K562 (cell line): ENCODE measurements around the gene LEPROT. TPM values are rescaled to one million over a fixed set of nuclear protein-coding genes. Genes with fewer than 3 reads are reported as not detected.

Source experiments
- CBFB ChIP-seq: sonication (generic); formaldehyde crosslinking; IDR thresholded peaks from 2 replicates; pipeline ENCODE4 v1.4.0; 2020; ENCODE audit warnings: mild to moderate bottlenecking, missing genetic modification reagents
- HDAC8 ChIP-seq: fragments of 450-650 bp; IDR thresholded peaks from 2 replicates; pipeline ENCODE4 v1.6.1; 2016; ENCODE audit warnings: mild to moderate bottlenecking, missing genetic modification characterization, moderate library complexity, missing compliant biosample characterization
- HINFP ChIP-seq: fragments of 450-650 bp; conservative IDR thresholded peaks from 2 replicates; pipeline ENCODE4 v1.6.1; 2016; ENCODE audit warnings: missing genetic modification characterization, low read depth, mild to moderate bottlenecking, control low read depth, missing compliant biosample characterization
- JUNB ChIP-seq: fragments of 450-650 bp; formaldehyde crosslinking; conservative IDR thresholded peaks from 2 replicates; pipeline ENCODE4 v1.4.0; 2020; ENCODE audit warnings: mild to moderate bottlenecking
- KAT2B ChIP-seq: IDR thresholded peaks from one replicate; pipeline ENCODE4 v1.6.1; 2012; ENCODE audit warnings: low read depth, mild to moderate bottlenecking, control low read depth, inconsistent platforms, low read length, moderate library complexity
- LCOR ChIP-seq: sonication (generic); formaldehyde crosslinking; IDR thresholded peaks from 2 replicates; pipeline ENCODE4 v1.8.0; 2022; ENCODE audit warnings: mild to moderate bottlenecking, missing genetic modification reagents
- MBD1 ChIP-seq: fragments of 250-450 bp; sonication (Bioruptor Pico); IDR thresholded peaks from 2 replicates; pipeline ENCODE4 v1.8.0; 2022; ENCODE audit warnings: inconsistent platforms
- MTA3 ChIP-seq: fragments of 450-650 bp; formaldehyde crosslinking; IDR thresholded peaks from 2 replicates; pipeline ENCODE4 v1.6.1; 2017; ENCODE audit warnings: mild to moderate bottlenecking, borderline replicate concordance
- MYBL2 ChIP-seq, 2 experiments: fragments of 450-650 bp in 1 of 2; sonication (generic) in 1 of 2; formaldehyde crosslinking in 1 of 2; IDR thresholded peaks; 2 replicates each; pipeline versions ENCODE4 v1.6.1 to v1.8.1; 2017 to 2022; ENCODE audit warnings: borderline replicate concordance in 1 of 2, inconsistent platforms in 1 of 2, low read depth in 1 of 2, mild to moderate bottlenecking in 1 of 2, missing genetic modification reagents in 1 of 2, moderate library complexity in 1 of 2
- NRF1 ChIP-seq, 2 experiments: fragments of 450-650 bp; IDR thresholded peaks in 1 of 2; conservative IDR thresholded peaks in 1 of 2; 2 replicates each; pipeline ENCODE4 v1.6.1; 2014; ENCODE audit warnings: mild to moderate bottlenecking in 2 of 2
- PHF8 ChIP-seq: fragments of 200-600 bp; sonication (generic); IDR thresholded peaks from 2 replicates; pipeline ENCODE4 v1.6.1; 2012; ENCODE audit warnings: mixed run types, mild to moderate bottlenecking, inconsistent platforms, low read length, moderate library complexity, borderline replicate concordance
- RAD51 ChIP-seq: fragments of 450-650 bp; IDR thresholded peaks from 2 replicates; pipeline ENCODE4 v1.7.1; 2016; ENCODE audit warnings: low read depth, mild to moderate bottlenecking, borderline replicate concordance
- RB1 ChIP-seq: fragments of 450-650 bp; IDR thresholded peaks from 2 replicates; pipeline ENCODE4 v1.6.1; 2017; ENCODE audit warnings: low read depth, mild to moderate bottlenecking
- RBBP5 ChIP-seq: fragments of 200-600 bp; sonication (generic); IDR thresholded peaks from 2 replicates; pipeline ENCODE4 v1.6.1; 2012; ENCODE audit warnings: borderline replicate concordance, mild to moderate bottlenecking, low read length, control low read depth, inconsistent platforms; ENCODE audit not compliant: insufficient read depth, poor library complexity, severe bottlenecking
- SMARCA4 ChIP-seq: fragments of 450-650 bp; IDR thresholded peaks from 2 replicates; pipeline ENCODE4 v1.6.1; 2016
- STAG1 ChIP-seq: sonication (generic); formaldehyde crosslinking; IDR thresholded peaks from 2 replicates; pipeline ENCODE4 v1.5.0; 2020; ENCODE audit warnings: missing genetic modification reagents, borderline replicate concordance
- YBX1 ChIP-seq: fragments of 450-650 bp; IDR thresholded peaks from 2 replicates; pipeline ENCODE4 v1.7.1; 2016; ENCODE audit warnings: mild to moderate bottlenecking
- ZBTB11 ChIP-seq, 3 experiments: fragments of 200-800 bp in 1 of 3; fragments of 250-450 bp in 1 of 3; fragments of 450-650 bp in 1 of 3; sonication (Bioruptor Pico) in 1 of 3; sonication (Bioruptor generic) in 1 of 3; formaldehyde crosslinking in 1 of 3; IDR thresholded peaks; 2 replicates each; pipeline versions ENCODE4 v1.6.1 to v1.8.0; 2016 to 2022; ENCODE audit warnings: mild to moderate bottlenecking in 2 of 3, missing genetic modification characterization in 2 of 3, missing compliant biosample characterization in 1 of 3, moderate library complexity in 1 of 3
- ZFP30 ChIP-seq: fragments of 250-450 bp; sonication (Bioruptor Pico); IDR thresholded peaks from 2 replicates; pipeline ENCODE4 v1.8.0; 2022; ENCODE audit warnings: moderate library complexity, mild to moderate bottlenecking, inconsistent platforms, borderline replicate concordance
- ZNF253 ChIP-seq: fragments of 250-450 bp; sonication (Bioruptor Pico); conservative IDR thresholded peaks from 2 replicates; pipeline ENCODE4 v1.6.1; 2021; ENCODE audit warnings: mild to moderate bottlenecking
- polyA plus RNA-seq, 8 experiments: library from polyadenylated mRNA; depleted of rRNA in 4 of 8; stranded (reverse) in 5 of 8; unstranded in 3 of 8; fragments of >200 nt; fragmentation: Nextera tagmentation in 2 of 8; fragmentation: Illumina TruSeq in 1 of 8; extraction: Ambion mirVana in 2 of 8; extraction: Trizol in 1 of 8; gene quantifications; 2 replicates each; pipeline versions ENCODE4 v1.2.1 to v1.2.3, GENCODE V29; 2011 to 2014; ENCODE audit warnings: inconsistent platforms in 1 of 8, missing spikeins in 1 of 8
- total RNA-seq, 7 experiments: library from RNA; depleted of rRNA in 6 of 7; stranded (reverse); fragments of >200 nt in 6 of 7; fragmentation: Illumina TruSeq in 2 of 7; extraction: Trizol in 2 of 7; gene quantifications; 2 replicates each; pipeline versions ENCODE4 v1.2.1 to v1.2.3, GENCODE V29; 2011 to 2021; ENCODE audit warnings: low replicate concordance in 1 of 7

Gene LEPROT
- total and polyA plus RNA-seq, 9 of the 15 experiments (the other 6 are each of a cell fraction or from before 2014, with no cell fraction given): 28.1 to 97.5 (median 45.8) TPM

- TF ChIP-seq MYBL2 (IDR thresholded peaks at IDR 0.05; ENCODE audit: low read depth) (no peak), MYBL2 (CRISPR knock-in tag; IDR thresholded peaks at IDR 0.05; ENCODE audit: borderline replicate concordance) (no peak), NRF1 (conservative IDR thresholded peaks at IDR 0.05 in 1 of 2, IDR thresholded peaks at IDR 0.05 in 1 of 2) (peak; percentile 71 to 72), PHF8 (peak; percentile 33; the same call in 1 of the 2 replicates), RB1 (no peak), ZNF253 (CRISPR knock-in tag) (0 out of 2 replicates have a peak, but pooled peaks have one; percentile 22), ZFP30 (CRISPR knock-in tag) (no peak), STAG1 (no peak), RAD51 (peak; percentile 32; the same call in 1 of the 2 replicates), JUNB (CRISPR knock-in tag) (no peak), YBX1 (no peak), MBD1 (no peak), RBBP5 (no peak), ZBTB11 (CRISPR knock-in tag; IDR thresholded peaks at IDR 0.05) (no peak), HINFP (tag) (no peak), CBFB (CRISPR knock-in tag) (0 out of 2 replicates have a peak, but pooled peaks have one; percentile 33), SMARCA4 (peak; percentile 56), KAT2B (no peak), LCOR (CRISPR knock-in tag) (no peak; the same call in 1 of the 2 replicates), HDAC8 (no peak), MTA3 (peak; percentile 82)
Observed at GRCh38 chr1:65419681-65420589, 533 bp upstream of the LEPROT start (continued).
